ENCODE data around the gene RPL34.

Gene RPL34

GRCh38 chr4:108649863-108650211, 29.5 kb downstream of the RPL34 start:
- Histone ChIP-seq H3K27me3 (no peaks in the 10 kb centered on the region), H3K9me3 (no peaks in the 10 kb centered on the region), H3K27ac (peak overlapping the region; percentile 93), H3K4me3 (peak overlapping the region; percentile 95), H3K36me3 (peaks cover 22% of the 10 kb centered on the region), H3K9ac (peak overlapping the region; percentile 97), H3K4me2 (peak overlapping the region; percentile 88), H4K20me1 (peaks cover 25% of the 10 kb centered on the region; the same call in 1 of the 2 replicates), H3K4me1 (peaks cover 14% of the 10 kb centered on the region)
- no peak for TF ChIP-seq Cebpa-rat (IDR thresholded peaks at IDR 0.05)

GRCh38 chr4:108650212-108651013, 30.0 kb downstream of the RPL34 start, which contains the start of gene OSTC:
OSTC (plus strand) TSS chr4:108650599; CDS start chr4:108650656, 57 bp downstream.
- peaks cover 26% of the 10 kb centered on the region for H3K36me3 ChIP-seq
- peaks cover 14% of the 10 kb centered on the region for H3K4me1 ChIP-seq
- H3K9ac ChIP-seq = peak within 1 kb of the TSS; percentile 97
- peak within 1 kb of the TSS; percentile 95 for H3K4me3 ChIP-seq
- no peaks in the 10 kb centered on the region for H3K9me3 ChIP-seq
- H3K27me3 ChIP-seq = no peaks in the 10 kb centered on the region
- peaks cover 25% of the 10 kb centered on the region; the same call in 1 of the 2 replicates for H4K20me1 ChIP-seq
- TF ChIP-seq Cebpa-rat (IDR thresholded peaks at IDR 0.05) = no peak
- peak within 1 kb of the TSS; percentile 93 for H3K27ac ChIP-seq
- H3K4me2 ChIP-seq = peak within 1 kb of the TSS; percentile 88

DNA sequence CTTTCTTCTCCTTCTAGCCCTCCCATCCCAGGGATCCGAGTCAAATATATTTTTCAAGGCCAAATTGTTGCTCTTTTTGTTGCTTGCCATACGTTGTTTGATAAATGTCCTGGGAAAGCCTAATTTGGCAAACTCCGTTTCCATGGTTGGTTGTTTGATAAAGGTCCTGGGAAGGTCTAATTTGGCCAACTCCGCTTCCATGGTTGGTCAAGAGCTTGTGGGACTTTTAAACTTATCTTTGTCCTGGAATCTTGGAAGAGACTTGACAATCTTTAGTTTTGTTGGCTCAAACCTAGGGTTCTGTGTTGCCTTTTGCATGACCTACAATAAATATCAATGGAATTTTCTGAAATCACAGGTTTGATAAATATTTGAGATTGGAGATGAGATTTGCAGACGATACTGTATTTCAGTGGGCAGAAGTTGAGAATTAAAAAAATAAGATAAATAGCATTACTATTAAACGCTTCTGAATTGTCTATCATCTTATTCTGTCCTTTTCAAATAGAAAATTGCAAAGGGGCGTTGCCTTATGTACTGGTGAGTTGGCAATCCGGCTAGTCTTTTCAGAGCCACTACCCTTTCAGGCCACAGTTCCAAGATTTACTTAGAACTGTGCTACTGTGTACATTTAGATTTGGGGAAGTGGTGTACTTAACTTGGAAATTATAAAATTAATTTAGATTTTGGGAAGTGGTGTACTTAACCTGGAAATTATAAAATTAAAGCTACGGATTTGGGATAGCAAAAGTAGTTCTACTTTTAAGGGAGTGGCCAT, 30.8 kb downstream of the RPL34 start:
- H3K9ac ChIP-seq = peak overlapping the region; percentile 97
- H3K36me3 ChIP-seq = peaks cover 34% of the 10 kb centered on the region
- peak overlapping the region; percentile 95 for H3K4me3 ChIP-seq
- peak overlapping the region; percentile 88 for H3K4me2 ChIP-seq
- peaks cover 14% of the 10 kb centered on the region for H3K4me1 ChIP-seq
- peaks cover 25% of the 10 kb centered on the region; the same call in 1 of the 2 replicates for H4K20me1 ChIP-seq
- no peaks in the 10 kb centered on the region for H3K27me3 ChIP-seq
- H3K27ac ChIP-seq = peak overlapping the region; percentile 93
- no peaks in the 10 kb centered on the region for H3K9me3 ChIP-seq
- TF ChIP-seq Cebpa-rat (IDR thresholded peaks at IDR 0.05) = no peak

- Histone ChIP-seq H3K36me3 (peaks cover 90% of the 10 kb centered on the region), H3K27me3 (no peaks in the 10 kb centered on the region), H4K20me1 (no peaks in the 10 kb centered on the region), H3K9me3 (no peaks in the 10 kb centered on the region), H3K4me1 (no peaks in the 10 kb centered on the region), H3K27ac (no peak overlapping the region), H3K4me2 (no peak overlapping the region), H3K9ac (no peak overlapping the region), H3K4me3 (no peak overlapping the region)
- TF ChIP-seq Cebpa-rat (IDR thresholded peaks at IDR 0.05) = no peak
Measured at GRCh38 chr4:108662629-108663028, 42.3 kb downstream of the RPL34 start.

GRCh38 chr4:108674356-108674977, 54.1 kb downstream of the RPL34 start:
- H3K36me3 ChIP-seq = peaks cover 36% of the 10 kb centered on the region
- no peaks in the 10 kb centered on the region for H3K4me1 ChIP-seq
- no peak overlapping the region for H3K4me3 ChIP-seq
- no peaks in the 10 kb centered on the region for H3K9me3 ChIP-seq
- no peaks in the 10 kb centered on the region for H4K20me1 ChIP-seq
- no peak for TF ChIP-seq Cebpa-rat (IDR thresholded peaks at IDR 0.05)
- H3K27me3 ChIP-seq = no peaks in the 10 kb centered on the region
- no peak overlapping the region for H3K9ac ChIP-seq
- H3K4me2 ChIP-seq = no peak overlapping the region
- no peak overlapping the region for H3K27ac ChIP-seq
